ENCODE measurements around the gene TCP11X2.
"Not testable (repeated sequence)": the region's sequence is repeated elsewhere in the genome, so short reads cannot be mapped to it uniquely, and the experiment has no call there.

Gene TCP11X2

GRCh38 chrX:102471762-102472220 is at the start of gene TCP11X2:
Gene TCP11X2 (minus strand): TSS chrX:102471812.
- not testable (repeated sequence) for DNase-seq

GRCh38 chrX:102517326-102517725 is 45.7 kb upstream of the TCP11X2 start:
- DNase-seq, result no peak

GRCh38 chrX:102515975-102516941 is 44.6 kb upstream of the TCP11X2 start, which contains the start of gene TMSB15A:
Gene TMSB15A (minus strand): TSS chrX:102516739.
- peak; percentile 18 for DNase-seq

GRCh38 chrX:102514536-102514935 is 42.9 kb upstream of the TCP11X2 start:
- DNase-seq, result no peak

- no peak for DNase-seq
Measured at GRCh38 chrX:102498732-102499131, 27.1 kb upstream of the TCP11X2 start.

DNA sequence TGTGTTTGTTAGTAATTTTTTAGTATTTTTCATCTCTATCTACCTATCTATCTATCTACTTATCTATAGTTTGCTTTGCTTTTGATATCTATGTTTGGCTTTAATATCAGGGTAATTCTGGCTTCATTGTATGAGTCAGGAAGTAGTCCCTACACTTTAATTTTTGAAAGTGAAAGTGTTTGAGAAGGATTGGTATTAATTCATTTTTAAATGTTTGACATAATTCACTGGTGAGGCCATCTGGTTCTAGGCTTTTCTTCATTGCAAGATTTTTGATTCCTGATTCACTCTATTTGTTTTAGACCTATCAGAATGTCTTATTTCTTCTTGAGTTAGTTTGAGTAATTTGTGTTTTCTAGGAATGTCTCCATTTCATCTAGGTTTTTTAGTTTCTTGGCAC is 20.2 kb upstream of the TCP11X2 start:
- DNase-seq, result no peak

DNA sequence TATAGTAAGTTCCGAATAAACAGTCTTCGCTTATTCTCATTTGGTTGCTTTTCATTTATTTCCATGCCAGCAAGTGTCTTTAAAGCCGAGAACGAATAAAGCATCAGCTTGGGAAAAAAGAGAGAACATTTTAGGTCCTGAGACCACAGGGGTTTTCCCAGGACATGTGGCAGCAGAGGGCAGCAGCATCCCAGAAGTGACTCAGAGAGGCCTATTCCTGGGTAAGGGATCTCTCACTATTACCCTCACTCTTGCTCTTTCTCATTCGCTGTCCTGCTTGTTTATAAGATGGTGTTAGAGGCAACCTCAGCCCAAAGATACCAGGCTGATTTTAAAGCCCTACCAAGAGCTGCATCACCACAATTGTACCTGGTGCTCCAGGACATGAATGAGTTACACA is 7.2 kb upstream of the TCP11X2 start:
- not testable (repeated sequence) for DNase-seq

GRCh38 chrX:102470215-102470614 is 1.4 kb downstream of the TCP11X2 start:
- not testable (repeated sequence) for DNase-seq

GRCh38 chrX:102458615-102459014 is 13.0 kb downstream of the TCP11X2 start:
- not testable (repeated sequence) for DNase-seq

DNA sequence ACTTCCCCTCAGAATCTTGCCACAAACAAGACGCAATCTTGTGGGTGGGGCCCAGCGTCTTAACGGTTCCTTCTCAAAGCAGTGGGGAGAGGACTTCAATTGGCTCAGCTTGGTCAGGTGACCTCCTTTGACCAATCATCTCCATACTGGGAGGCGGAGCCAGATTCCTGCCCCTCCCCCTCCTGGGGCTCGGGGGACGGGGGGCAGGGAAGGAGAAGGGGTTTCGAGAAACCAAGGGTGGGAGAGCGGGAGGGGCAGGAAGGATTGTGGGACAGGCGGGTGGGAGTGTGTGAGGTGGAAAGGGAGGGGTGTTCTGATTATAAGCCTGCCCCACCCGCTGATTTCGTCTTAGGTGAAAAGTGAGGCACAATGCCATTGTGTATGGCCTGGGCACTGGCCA is 31.7 kb downstream of the TCP11X2 start, which contains the start of gene NXF2B:
TSS of gene NXF2B (minus strand) at position 101 of the 400 bp plus-strand sequence. CDS start 59,972 bp downstream, outside the sequence.
- not testable (repeated sequence) for DNase-seq

- DNase-seq, result not testable (repeated sequence)
Measured at GRCh38 chrX:102414493-102414892, 57.1 kb downstream of the TCP11X2 start.
